Uterus (tissue), 4 donors: ENCODE results near the gene USP22. TPM values are rescaled to one million over a fixed set of nuclear protein-coding genes. Genes with fewer than 3 reads are reported as not detected.

ENCODE experiments used
- DNase-seq, 2 donors: peaks; one replicate each; pipeline ENCODE4 v3.0.0-alpha.2; 2019 to 2020
- H3K27ac ChIP-seq, 2 donors: fragments of 200-600 bp; sonication (generic); 1 replicate in 1 of 2; 2 replicates in 1 of 2; pipeline ENCODE4 v1.5.1; 2016 to 2018
- H3K27me3 ChIP-seq, 2 donors: fragments of 200-600 bp; sonication (generic); one replicate each; pipeline ENCODE4 v1.5.1; 2018 to 2019; ENCODE audit warnings: control low read depth in 1 of 2
- H3K36me3 ChIP-seq, 2 donors: fragments of 200-600 bp; sonication (generic); one replicate each; pipeline ENCODE4 v1.5.1; 2019; ENCODE audit warnings: control low read depth in 1 of 2
- H3K4me1 ChIP-seq, 2 donors: fragments of 200-600 bp; sonication (generic); one replicate each; pipeline ENCODE4 v1.5.1; 2018 to 2019; ENCODE audit warnings: control low read depth in 1 of 2
- H3K4me3 ChIP-seq, 2 donors: fragments of 200-600 bp; sonication (generic); 1 replicate in 1 of 2; 2 replicates in 1 of 2; pipeline ENCODE4 v1.5.1; 2018 to 2019; ENCODE audit warnings: mild to moderate bottlenecking in 1 of 2
- H3K9me3 ChIP-seq, 2 donors: fragments of 200-600 bp; sonication (generic); one replicate each; pipeline ENCODE4 v1.5.1; 2019; ENCODE audit warnings: control low read depth in 1 of 2
- CTCF ChIP-seq, 4 experiments: fragments of 200-600 bp in 2 of 4; fragments of 450-650 bp in 2 of 4; sonication (generic) in 2 of 4; IDR thresholded peaks; one replicate each; pipeline ENCODE4 v1.5.1; 2016 to 2019; ENCODE audit warnings: antibody characterized with exemption in 4 of 4, mild to moderate bottlenecking in 2 of 4, moderate library complexity in 1 of 4
- POLR2A ChIP-seq, 2 donors: fragments of 450-650 bp; IDR thresholded peaks; one replicate each; pipeline ENCODE4 v1.6.1; 2016; ENCODE audit warnings: antibody characterized with exemption in 2 of 2, mild to moderate bottlenecking in 1 of 2, moderate library complexity in 1 of 2
- intact Hi-C: fragments of 100-400 bp; cut with DNase I; formaldehyde crosslinking; loops from one replicate; pipeline ENCODE4 v1.15.1; 2023; ENCODE audit warnings: low total_unique reads
- total RNA-seq, 4 donors: library from RNA; depleted of rRNA in 3 of 4; stranded (reverse); fragments of >200 nt in 3 of 4; gene quantifications; one replicate each; pipeline versions ENCODE4 v1.1.0 to v1.2.4, GENCODE V29; 2014 to 2023
- donor health status: DM: yes; HTN: yes; CAD: no.

The USP22 gene
- total RNA-seq, 4 donors from 2014 or later, result 110 to 299 (median 189) TPM

DNA sequence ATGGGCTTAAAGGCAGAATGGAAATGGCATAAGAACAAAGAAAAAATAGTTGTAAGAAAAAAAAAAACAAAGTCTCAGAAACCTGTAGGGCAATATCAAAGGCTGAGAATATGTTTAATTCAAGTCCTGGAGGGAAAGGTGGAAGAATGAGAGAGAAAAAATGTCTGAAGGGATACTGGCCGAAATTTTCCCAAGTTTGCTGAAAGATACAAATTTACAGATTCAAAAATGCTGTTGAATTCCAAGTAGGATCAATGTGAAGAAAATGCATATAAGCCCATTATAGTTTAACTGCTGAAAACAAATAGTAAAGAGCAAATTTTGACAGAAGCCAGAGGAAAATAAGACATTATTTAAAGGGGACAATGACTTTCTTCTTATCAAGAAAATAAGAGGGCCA is 6.6 kb upstream of the USP22 start:
- Histone ChIP-seq H3K27ac (no peak overlapping the region), H3K9me3 (no peaks in the 10 kb centered on the region), H3K36me3 (no peaks in the 10 kb centered on the region), H3K4me1 (no peaks in the 10 kb centered on the region), H3K4me3 (no peak overlapping the region), H3K27me3 (no peaks in the 10 kb centered on the region)
- intact Hi-C loops, result no loop called here
- no peak for TF ChIP-seq POLR2A (IDR thresholded peaks at IDR 0.05)
- TF ChIP-seq CTCF (IDR thresholded peaks at IDR 0.05), result no peak
- no peak for DNase-seq

- Histone ChIP-seq H3K36me3 (no peaks in the 10 kb centered on the region), H3K27ac (no peak overlapping the region), H3K9me3 (no peaks in the 10 kb centered on the region), H3K4me3 (no peak overlapping the region), H3K4me1 (peaks cover 0 to 4% of the 10 kb centered on the region in 2 donors), H3K27me3 (no peaks in the 10 kb centered on the region)
- intact Hi-C loops, result no loop called here
- TF ChIP-seq CTCF (IDR thresholded peaks at IDR 0.05) (no peak), POLR2A (IDR thresholded peaks at IDR 0.05) (no peak)
- DNase-seq, result no peak
Measured at GRCh38 chr17:21046216-21046615, 3.4 kb upstream of the USP22 start.

DNA sequence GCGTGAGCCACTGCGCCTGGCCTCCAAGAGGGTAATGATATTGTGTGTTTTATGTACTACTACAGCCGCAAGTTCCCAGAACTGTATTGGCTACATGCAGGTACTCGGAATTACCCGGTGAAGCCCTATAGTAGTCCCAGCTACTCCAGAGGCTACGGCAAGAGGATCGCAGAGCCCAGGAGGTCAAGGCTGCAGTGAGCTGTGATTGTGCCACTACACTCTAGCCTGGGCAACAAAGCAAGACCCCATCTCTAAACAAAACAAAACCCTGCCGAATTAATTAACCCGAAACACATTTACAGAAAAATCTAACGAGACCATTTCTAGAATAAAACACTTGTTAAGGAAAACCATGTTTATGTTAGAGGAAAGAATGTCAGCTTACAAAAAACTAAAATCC is 2.2 kb upstream of the USP22 start:
- DNase-seq, result no peak
- H3K36me3 ChIP-seq, result no peaks in the 10 kb centered on the region
- H3K4me3 ChIP-seq, result no peak overlapping the region
- intact Hi-C loops, result no loop called here
- no peak overlapping the region for H3K27ac ChIP-seq
- peaks cover 0 to 4% of the 10 kb centered on the region in 2 donors for H3K4me1 ChIP-seq
- no peaks in the 10 kb centered on the region for H3K9me3 ChIP-seq
- TF ChIP-seq CTCF (IDR thresholded peaks at IDR 0.05) (no peak), POLR2A (IDR thresholded peaks at IDR 0.05) (no peak)
- H3K27me3 ChIP-seq, result no peaks in the 10 kb centered on the region

DNA sequence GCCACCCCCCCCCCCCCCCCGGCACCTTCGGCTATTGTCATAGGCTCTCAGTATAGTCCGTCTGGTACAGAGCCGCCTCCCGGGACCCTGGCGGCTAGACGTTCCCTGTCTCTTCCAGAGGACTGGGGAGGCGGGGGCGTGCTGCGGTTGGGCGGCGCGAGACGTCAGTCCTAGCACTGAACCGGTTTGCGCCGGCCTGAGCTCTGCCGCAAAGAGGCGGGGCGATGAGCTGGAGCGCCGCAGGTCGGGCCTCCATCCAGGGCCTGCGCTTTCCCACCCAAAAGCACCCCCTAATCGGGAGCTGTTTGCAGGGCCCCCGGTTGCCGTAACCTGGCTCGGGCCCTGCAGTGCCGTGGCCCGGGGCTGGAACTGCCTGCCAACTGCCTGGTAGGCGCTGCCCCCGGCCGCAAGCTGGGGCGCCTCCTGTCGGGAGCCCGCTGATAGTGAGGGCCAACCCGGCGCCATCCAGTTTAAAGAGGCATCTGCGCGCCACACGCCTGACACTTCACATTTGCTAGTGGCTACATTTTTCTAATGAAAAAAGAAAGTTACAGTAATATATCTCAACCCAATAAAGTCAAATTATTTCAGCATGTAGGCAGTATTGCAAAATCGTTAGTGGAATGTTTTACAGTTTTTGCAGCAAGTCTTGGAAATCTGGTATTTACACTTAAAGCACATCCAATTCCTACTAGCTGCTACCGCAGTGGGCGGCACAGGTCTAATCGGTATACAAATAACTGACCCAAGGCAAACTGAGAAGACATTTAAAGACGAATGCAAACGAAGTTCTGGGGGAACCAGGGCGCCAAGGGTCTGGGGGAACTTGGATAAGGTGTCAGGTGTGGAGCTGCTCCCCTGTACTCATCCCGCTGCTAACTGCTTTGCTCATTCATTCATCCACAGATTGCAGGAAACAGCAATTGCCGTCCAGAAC is 753 bp upstream of the USP22 start:
- peak; percentile 62 to 75 for TF ChIP-seq POLR2A (IDR thresholded peaks at IDR 0.05)
- TF ChIP-seq CTCF (IDR thresholded peaks at IDR 0.05), result peak; percentile 84 to 94 (median 90)
- H3K4me1 ChIP-seq, result peaks cover 5 to 10% of the 10 kb centered on the region in 2 donors
- H3K4me3 ChIP-seq, result peak overlapping the region; percentile 66 to 70
- H3K27ac ChIP-seq, result peak overlapping the region; percentile 94 to 99
- intact Hi-C loops, result no loop called here
- H3K27me3 ChIP-seq, result no peaks in the 10 kb centered on the region
- no peaks in the 10 kb centered on the region for H3K36me3 ChIP-seq
- no peaks in the 10 kb centered on the region for H3K9me3 ChIP-seq
- DNase-seq, result peak; percentile 97 to 99

GRCh38 chr17:21041741-21042457 is 912 bp downstream of the USP22 start:
- H3K4me3 ChIP-seq, result peak overlapping the region; percentile 65 to 100
- peaks cover 5 to 10% of the 10 kb centered on the region in 2 donors for H3K4me1 ChIP-seq
- no peaks in the 10 kb centered on the region for H3K9me3 ChIP-seq
- H3K36me3 ChIP-seq, result no peaks in the 10 kb centered on the region
- intact Hi-C loops, result no loop called here
- TF ChIP-seq POLR2A (IDR thresholded peaks at IDR 0.05), result no peak
- no peak for TF ChIP-seq CTCF (IDR thresholded peaks at IDR 0.05)
- H3K27ac ChIP-seq, result peak overlapping the region; percentile 94 to 100
- DNase-seq, result peak; percentile 83 to 84
- H3K27me3 ChIP-seq, result no peaks in the 10 kb centered on the region
